LNCAP (cell line): Measurements from ENCODE around the gene TRIO.

Experiments used
- CTCF ChIP-seq: fragments of 450-650 bp; IDR thresholded peaks from 2 replicates; pipeline ENCODE4 v1.5.1; 2017; ENCODE audit warnings: mild to moderate bottlenecking

TRIO gene

GRCh38 chr5:14270209-14270702, 127.1 kb downstream of the TRIO start:
- TF ChIP-seq CTCF: peak; percentile 81

- TF ChIP-seq CTCF: no peak
Observed at GRCh38 chr5:14272548-14273205, 129.5 kb downstream of the TRIO start.

GRCh38 chr5:14273207-14273767, 130.1 kb downstream of the TRIO start:
- no peak for TF ChIP-seq CTCF

- TF ChIP-seq CTCF: no peak
Observed at GRCh38 chr5:14276380-14276779, 133.2 kb downstream of the TRIO start.

- TF ChIP-seq CTCF: no peak; the same call in 1 of the 2 replicates
Observed at GRCh38 chr5:14277385-14278320, 134.5 kb downstream of the TRIO start.

- no peak for TF ChIP-seq CTCF
Observed at GRCh38 chr5:14280294-14280854, 137.2 kb downstream of the TRIO start.

GRCh38 chr5:14281746-14282181, 138.6 kb downstream of the TRIO start:
- no peak for TF ChIP-seq CTCF
